ENCODE data around the gene NKX2-3. TPM values are rescaled to one million over a fixed set of nuclear protein-coding genes. Genes with fewer than 3 reads are reported as not detected.

NKX2-3 gene
- total and polyA plus RNA-seq, 9 of the 15 experiments (the other 6 are each of a cell fraction or from before 2014, with no cell fraction given) = not detected

DNA sequence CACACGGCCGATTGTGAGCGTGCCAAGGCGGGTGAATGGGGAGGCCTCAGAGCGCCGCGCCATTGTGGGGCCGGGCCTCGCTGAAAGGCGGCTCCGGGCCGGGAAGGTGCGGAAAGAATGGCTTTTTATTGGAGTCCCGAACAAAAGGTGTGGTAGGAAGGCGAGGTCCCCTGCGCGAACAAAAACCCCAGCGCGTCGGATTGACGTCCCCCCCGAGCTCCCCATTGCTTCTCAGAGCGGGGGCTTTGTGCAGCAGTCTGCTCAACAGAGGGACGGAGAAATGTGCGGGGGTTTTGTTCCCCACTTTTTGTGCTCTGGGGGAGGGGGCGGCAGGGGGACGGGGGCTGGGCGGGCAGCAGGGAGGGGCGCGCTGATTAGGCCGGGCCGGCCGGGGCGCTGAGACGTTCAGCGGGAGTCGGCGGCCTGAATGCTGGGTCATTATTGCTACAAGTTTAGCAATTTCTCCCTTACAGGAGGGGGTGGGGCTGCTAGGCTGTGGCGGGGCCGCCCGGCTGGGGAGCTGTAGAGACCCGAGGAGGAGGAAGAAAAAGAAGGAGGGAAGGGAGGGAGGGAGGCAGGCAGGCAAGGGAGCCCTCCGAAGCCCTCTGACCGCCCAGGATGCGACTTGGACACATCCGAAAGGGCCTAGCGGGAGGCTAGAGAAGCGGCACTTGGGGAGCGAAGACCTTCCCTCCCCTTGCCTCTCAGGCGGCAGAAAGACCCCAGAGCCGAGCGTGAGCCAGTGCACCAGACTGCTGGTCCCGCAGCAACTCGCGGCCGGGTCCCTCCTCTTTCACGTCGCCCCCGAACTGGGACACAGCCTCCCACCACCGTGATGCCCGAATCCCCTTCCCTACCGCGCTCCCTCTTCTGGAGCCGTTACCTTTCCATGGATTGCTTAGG, 4.6 kb downstream of the NKX2-3 start:
- ChIA-PET CTCF (ENCODE audit: low intra/inter-chr PET ratio) (no interaction called here), POLR2A (interaction anchor here (0.6 kb wide), 1 partner anchor 316 kb away, joined by 3 read pairs; no protein-coding TSS in a partner anchor)
- Histone ChIP-seq H3K27ac (ENCODE audit: extremely low read depth, low read depth, low read length) (no peak overlapping the region), H3K4me2 (ENCODE audit: insufficient read depth, low read length) (no peak overlapping the region), H3K27me3 (ENCODE audit: control insufficient read depth in 2 of 2, insufficient read depth in 2 of 2, low read length in 2 of 2) (peaks cover 10 to 68% of the 10 kb centered on the region in 2 experiments; a peak in 4 of 5 replicates), H4K20me1 (replicated peaks; ENCODE audit: control insufficient read depth, insufficient read depth, low read length) (no peaks in the 10 kb centered on the region), H3K9me1 (ENCODE audit: control insufficient read depth, insufficient read depth, low read length) (no peaks in the 10 kb centered on the region), H2AFZ (ENCODE audit: low read depth, low read length) (no peak overlapping the region), H3K79me2 (ENCODE audit: control insufficient read depth, insufficient read depth, low read length) (no peaks in the 10 kb centered on the region), H3K4me1 (replicated peaks in 1 of 2; ENCODE audit: control insufficient read depth in 2 of 2, insufficient read depth in 2 of 2, low read length in 2 of 2) (peaks cover 0 to 16% of the 10 kb centered on the region in 2 experiments; a peak in 2 of 5 replicates), H3K9ac (ENCODE audit: insufficient read depth in 1 of 2, low read depth in 2 of 2, low read length in 2 of 2) (no peak overlapping the region), H3K4me3 (no peak overlapping the region), H3K36me3 (ENCODE audit: control insufficient read depth, insufficient read depth, low read length) (no peaks in the 10 kb centered on the region), H3K9me3 (replicated peaks; ENCODE audit: control insufficient read depth, insufficient read depth, low read depth, low read length) (no peaks in the 10 kb centered on the region)
- FAIRE-seq = no peak
- 17% methylated on average over 25 of the region's 64 CpGs for WGBS (ENCODE audit: insufficient coverage, low coverage, missing lambda C conversion rate)
- in situ Hi-C loops (cut with MboI) = no loop called here
- TF ChIP-seq, protein P1, sequence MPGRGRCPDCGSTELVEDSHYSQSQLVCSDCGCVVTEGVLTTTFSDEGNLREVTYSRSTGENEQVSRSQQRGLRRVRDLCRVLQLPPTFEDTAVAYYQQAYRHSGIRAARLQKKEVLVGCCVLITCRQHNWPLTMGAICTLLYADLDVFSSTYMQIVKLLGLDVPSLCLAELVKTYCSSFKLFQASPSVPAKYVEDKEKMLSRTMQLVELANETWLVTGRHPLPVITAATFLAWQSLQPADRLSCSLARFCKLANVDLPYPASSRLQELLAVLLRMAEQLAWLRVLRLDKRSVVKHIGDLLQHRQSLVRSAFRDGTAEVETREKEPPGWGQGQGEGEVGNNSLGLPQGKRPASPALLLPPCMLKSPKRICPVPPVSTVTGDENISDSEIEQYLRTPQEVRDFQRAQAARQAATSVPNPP (IDR thresholded peaks at IDR 0.05; ENCODE audit: borderline replicate concordance, insufficient read depth, insufficient read length) = no peak
- no peak for TF ChIP-seq RB1 (IDR thresholded peaks at IDR 0.05; ENCODE audit: low read depth)
- no peak for TF ChIP-seq POLR2B (IDR thresholded peaks at IDR 0.05; ENCODE audit: low read depth, partially characterized antibody)
- TF ChIP-seq, protein P2, sequence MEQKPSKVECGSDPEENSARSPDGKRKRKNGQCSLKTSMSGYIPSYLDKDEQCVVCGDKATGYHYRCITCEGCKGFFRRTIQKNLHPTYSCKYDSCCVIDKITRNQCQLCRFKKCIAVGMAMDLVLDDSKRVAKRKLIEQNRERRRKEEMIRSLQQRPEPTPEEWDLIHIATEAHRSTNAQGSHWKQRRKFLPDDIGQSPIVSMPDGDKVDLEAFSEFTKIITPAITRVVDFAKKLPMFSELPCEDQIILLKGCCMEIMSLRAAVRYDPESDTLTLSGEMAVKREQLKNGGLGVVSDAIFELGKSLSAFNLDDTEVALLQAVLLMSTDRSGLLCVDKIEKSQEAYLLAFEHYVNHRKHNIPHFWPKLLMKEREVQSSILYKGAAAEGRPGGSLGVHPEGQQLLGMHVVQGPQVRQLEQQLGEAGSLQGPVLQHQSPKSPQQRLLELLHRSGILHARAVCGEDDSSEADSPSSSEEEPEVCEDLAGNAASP (IDR thresholded peaks at IDR 0.05) = no peak
- TF ChIP-seq, protein P3, sequence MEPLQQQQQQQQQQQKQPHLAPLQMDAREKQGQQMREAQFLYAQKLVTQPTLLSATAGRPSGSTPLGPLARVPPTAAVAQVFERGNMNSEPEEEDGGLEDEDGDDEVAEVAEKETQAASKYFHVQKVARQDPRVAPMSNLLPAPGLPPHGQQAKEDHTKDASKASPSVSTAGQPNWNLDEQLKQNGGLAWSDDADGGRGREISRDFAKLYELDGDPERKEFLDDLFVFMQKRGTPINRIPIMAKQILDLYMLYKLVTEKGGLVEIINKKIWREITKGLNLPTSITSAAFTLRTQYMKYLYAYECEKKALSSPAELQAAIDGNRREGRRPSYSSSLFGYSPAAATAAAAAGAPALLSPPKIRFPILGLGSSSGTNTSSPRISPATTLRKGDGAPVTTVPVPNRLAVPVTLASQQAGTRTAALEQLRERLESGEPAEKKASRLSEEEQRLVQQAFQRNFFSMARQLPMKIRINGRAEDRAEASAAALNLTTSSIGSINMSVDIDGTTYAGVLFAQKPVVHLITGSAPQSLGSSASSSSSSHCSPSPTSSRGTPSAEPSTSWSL (CRISPR knock-in tag; IDR thresholded peaks at IDR 0.05; ENCODE audit: borderline replicate concordance) = no peak
- peak in 1 of 4 experiments; percentile 14 for DNase-seq (ENCODE audit: extremely low read depth in 1 of 4, low spot score in 3 of 4)
- no peak; the same call in 2 of the 3 replicates for ATAC-seq
- intact Hi-C loops (cut with micrococcal nuclease) = no loop called here
- BruUV-seq (replicated peaks) = no TSS peak
